Stimulated activated CD4-positive, alpha-beta T cell treated with anti-CD3 and anti-CD28 coated beads, TNF-alpha, amount 100 ng/mL, for 4 hours (primary cell): Measurements from ENCODE around the gene CRYZL1.

Experiments
- DNase-seq, 3 experiments: peaks; one replicate each; pipeline ENCODE4 v3.0.0-alpha.2; 2020; ENCODE audit warnings: low read depth in 3 of 3

The CRYZL1 gene

DNA sequence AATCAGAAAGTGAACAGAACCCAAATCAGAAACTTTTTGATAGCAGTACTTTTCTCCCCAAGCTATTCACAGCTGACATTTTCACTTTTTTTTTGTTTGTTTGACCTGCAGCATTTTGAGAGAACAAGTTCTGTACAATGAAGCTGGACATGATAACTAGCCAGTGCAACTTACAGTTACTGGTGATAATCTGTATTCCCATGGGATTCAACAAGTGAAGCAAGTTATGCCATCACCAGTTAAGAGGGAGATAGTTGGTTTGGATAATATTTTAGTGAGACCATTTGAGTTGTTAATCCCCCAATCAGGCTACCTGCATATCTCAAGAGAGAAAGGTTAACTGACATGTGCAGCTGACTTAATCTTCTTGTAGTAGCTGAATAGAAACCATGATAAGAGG, 80.6 kb downstream of the CRYZL1 start:
- no peak for DNase-seq

DNA sequence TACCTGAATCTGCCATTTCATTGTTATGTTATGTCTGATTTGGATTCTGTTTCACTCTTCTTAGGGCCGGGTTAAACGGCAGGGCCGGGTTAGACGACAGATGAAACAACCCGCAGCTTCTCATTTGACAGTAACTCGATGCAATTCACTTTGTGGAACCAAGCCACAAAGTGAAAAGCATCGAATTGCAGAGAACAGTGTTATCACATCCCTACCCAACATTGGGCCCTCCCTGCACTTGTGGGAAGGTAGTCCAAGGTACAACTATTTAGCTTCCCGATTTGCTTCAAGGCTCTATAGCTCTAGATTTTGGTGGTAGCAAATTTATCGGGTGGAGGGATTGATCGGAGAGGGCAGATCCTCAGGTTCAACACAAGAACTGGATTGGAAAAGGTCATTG, 81.7 kb downstream of the CRYZL1 start:
- DNase-seq = no peak

DNA sequence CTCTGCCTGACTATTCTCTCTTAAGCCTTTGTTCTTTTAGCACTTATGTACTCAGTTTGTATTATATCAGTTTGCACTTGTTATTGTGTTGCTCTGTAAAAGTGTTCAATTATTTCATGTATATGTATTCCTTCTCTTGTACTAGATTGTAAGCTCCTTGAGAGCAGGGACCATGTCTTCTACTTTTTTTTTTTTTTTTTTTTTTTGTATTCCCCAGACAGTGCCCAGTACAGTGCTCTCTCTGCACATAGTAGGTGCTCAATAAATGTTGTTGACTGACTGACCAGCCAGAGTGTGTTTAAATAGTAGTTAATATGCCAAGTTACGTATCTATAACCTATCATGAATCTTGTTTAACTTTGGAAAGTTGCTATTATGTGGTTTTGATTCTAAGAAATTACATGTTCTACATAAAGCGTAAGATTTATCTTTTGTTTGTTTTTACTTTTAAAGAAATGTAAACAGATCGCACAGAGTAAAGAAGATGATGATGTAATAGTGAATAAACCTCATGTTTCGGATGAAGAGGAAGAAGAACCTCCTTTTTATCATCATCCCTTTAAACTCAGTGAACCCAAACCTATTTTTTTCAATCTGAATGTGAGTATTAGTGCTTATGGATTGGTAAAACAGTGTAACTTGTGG, 82.6 kb downstream of the CRYZL1 start:
- DNase-seq = no peak

DNA sequence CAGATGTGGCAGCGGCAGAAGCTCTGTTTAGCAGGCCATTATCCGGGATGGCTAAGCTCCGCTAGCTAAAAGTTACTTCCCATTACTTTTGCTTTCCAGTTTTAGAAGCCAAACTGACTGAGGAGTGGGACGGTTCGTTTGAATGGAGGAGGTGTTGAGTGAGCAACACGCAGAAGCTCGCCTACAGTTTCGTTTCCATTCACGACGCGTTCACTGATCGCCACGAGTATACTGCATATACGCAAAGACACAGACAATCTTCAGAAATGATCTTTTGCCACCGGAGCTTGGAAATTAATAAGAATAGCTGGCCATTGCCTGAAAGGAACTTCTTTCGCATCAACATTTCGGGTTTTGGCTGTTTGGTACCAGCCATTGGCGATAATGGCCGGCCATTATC, 84.1 kb downstream of the CRYZL1 start:
- DNase-seq = no peak

DNA sequence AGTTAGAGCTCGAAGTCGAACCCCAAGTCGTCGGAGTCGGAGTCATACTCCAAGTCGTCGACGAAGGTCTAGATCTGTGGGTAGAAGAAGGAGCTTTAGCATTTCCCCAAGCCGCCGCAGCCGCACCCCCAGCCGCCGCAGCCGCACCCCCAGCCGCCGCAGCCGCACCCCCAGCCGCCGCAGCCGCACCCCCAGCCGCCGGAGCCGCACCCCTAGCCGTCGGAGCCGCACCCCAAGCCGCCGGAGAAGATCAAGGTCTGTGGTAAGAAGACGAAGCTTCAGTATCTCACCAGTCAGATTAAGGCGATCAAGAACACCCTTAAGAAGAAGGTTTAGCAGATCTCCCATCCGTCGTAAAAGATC, 86.6 kb downstream of the CRYZL1 start:
- no peak for DNase-seq

DNA sequence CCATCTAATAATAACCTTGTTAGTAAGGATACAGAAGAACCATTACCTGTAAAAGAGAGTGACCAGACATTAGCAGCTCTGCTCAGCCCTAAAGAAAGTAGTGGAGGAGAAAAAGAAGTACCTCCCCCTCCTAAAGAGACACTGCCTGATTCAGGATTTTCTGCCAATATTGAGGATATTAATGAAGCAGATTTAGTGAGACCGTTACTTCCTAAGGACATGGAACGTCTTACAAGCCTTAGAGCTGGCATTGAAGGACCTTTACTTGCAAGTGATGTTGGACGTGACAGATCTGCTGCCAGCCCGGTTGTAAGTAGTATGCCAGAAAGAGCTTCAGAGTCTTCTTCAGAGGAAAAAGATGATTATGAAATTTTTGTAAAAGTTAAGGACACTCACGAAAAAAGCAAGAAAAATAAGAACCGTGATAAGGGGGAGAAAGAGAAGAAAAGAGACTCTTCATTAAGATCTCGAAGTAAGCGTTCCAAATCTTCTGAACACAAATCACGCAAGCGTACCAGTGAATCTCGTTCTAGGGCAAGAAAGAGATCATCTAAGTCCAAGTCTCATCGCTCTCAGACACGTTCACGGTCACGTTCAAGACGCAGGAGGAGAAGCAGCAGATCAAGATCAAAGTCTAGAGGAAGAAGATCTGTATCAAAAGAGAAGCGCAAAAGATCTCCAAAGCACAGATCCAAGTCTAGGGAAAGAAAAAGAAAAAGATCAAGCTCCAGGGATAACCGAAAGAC, 87.1 kb downstream of the CRYZL1 start:
- DNase-seq = no peak

DNA sequence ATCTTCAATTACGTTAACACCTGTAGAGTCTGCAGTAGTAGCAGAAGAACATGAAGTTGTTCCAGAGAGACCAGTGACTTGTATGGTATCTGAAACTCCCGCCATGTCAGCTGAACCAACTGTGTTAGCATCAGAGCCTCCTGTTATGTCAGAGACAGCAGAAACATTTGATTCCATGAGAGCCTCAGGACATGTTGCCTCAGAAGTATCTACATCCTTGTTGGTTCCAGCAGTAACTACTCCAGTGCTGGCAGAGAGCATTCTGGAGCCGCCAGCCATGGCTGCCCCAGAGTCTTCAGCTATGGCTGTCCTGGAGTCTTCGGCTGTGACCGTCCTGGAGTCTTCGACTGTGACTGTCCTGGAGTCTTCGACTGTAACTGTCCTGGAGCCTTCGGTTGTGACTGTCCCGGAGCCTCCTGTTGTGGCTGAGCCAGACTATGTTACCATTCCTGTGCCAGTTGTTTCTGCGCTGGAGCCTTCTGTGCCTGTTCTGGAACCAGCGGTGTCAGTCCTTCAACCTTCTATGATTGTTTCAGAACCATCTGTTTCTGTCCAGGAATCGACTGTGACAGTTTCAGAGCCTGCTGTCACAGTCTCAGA, 88.4 kb downstream of the CRYZL1 start:
- no peak for DNase-seq

DNA sequence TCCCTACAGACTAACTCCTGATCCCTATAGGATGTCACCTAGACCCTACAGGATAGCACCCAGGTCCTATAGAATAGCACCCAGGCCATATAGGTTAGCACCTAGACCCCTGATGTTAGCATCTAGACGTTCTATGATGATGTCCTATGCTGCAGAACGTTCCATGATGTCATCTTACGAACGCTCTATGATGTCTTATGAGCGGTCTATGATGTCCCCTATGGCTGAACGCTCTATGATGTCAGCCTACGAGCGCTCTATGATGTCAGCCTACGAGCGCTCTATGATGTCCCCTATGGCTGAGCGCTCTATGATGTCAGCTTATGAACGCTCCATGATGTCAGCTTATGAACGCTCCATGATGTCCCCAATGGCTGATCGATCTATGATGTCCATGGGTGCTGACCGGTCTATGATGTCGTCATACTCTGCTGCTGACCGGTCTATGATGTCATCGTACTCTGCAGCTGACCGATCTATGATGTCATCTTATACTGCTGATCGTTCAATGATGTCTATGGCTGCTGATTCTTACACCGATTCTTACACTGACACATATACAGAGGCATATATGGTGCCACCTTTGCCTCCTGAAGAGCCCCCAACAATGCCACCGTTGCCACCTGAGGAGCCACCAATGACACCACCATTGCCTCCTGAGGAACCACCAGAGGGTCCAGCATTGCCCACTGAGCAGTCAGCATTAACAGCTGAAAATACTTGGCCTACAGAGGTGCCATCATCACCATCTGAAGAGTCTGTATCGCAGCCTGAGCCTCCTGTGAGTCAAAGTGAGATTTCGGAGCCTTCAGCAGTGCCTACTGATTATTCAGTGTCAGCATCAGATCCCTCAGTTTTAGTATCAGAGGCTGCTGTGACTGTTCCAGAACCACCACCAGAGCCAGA, 89.2 kb downstream of the CRYZL1 start:
- DNase-seq = no peak

DNA sequence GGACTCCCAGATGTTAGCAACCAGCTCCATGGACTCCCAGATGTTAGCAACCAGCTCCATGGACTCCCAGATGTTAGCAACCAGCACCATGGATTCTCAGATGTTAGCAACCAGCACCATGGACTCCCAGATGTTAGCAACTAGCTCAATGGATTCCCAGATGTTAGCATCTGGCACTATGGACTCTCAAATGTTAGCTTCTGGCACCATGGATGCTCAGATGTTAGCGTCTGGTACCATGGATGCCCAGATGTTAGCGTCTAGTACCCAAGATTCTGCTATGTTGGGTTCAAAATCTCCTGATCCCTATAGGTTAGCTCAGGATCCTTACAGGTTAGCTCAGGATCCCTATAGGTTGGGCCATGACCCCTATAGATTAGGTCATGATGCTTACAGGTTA, 89.9 kb downstream of the CRYZL1 start:
- DNase-seq = no peak

DNA sequence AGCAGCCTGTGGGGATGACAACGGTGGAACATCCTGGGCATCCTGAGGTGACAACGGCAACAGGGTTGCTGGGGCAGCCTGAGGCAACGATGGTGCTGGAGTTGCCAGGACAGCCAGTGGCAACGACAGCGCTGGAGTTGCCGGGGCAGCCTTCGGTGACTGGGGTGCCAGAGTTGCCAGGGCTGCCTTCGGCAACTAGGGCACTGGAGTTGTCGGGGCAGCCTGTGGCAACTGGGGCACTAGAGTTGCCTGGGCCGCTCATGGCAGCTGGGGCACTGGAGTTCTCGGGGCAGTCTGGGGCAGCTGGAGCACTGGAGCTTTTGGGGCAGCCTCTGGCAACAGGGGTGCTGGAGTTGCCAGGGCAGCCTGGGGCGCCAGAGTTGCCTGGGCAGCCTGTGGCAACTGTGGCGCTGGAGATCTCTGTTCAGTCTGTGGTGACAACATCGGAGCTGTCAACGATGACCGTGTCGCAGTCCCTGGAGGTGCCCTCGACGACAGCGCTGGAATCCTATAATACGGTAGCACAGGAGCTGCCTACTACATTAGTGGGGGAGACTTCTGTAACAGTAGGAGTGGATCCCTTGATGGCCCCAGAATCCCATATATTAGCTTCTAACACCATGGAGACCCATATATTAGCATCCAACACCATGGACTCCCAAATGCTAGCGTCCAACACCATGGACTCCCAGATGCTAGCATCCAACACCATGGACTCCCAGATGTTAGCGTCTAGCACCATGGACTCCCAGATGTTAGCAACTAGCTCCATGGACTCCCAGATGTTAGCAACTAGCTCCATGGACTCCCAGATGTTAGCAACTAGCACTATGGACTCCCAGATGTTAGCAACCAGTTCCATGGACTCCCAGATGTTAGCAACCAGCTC, 90.5 kb downstream of the CRYZL1 start:
- no peak for DNase-seq

DNA sequence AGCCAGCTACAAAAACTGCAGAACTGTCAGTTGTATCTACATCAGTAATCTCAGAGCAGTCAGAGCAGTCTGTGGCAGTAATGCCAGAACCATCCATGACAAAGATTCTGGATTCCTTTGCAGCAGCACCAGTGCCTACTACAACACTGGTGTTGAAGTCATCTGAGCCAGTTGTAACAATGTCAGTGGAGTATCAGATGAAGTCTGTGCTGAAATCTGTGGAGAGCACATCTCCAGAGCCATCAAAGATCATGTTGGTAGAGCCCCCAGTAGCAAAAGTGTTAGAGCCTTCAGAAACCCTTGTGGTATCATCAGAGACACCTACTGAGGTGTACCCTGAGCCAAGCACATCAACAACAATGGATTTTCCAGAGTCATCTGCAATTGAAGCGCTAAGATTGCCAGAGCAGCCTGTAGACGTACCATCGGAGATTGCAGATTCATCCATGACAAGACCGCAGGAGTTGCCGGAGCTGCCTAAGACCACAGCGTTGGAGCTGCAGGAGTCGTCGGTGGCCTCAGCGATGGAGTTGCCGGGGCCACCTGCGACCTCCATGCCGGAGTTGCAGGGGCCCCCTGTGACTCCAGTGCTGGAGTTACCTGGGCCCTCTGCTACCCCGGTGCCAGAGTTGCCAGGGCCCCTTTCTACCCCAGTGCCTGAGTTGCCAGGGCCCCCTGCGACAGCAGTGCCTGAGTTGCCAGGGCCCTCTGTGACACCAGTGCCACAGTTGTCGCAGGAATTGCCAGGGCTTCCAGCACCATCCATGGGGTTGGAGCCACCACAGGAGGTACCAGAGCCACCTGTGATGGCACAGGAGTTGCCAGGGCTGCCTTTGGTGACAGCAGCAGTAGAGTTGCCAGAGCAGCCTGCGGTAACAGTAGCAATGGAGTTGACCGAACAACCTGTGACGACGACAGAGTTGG, 91.4 kb downstream of the CRYZL1 start:
- DNase-seq = no peak

DNA sequence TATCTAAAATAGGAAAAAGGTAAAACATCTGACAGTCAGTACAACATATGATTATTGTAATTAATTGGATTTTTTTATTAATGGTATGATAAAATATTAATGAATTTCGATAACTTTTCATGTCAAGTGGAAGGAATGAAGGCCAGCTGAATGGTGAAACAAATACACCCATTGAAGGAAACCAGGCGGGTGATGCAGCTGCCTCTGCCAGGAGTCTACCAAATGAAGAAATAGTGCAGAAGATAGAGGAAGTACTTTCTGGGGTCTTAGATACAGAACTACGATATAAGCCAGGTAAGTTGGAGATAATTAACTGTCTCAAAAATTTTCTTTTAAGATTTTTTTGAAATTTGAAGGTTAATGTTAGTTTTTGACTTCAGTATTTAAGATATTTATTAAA, 95.5 kb downstream of the CRYZL1 start:
- no peak for DNase-seq

DNA sequence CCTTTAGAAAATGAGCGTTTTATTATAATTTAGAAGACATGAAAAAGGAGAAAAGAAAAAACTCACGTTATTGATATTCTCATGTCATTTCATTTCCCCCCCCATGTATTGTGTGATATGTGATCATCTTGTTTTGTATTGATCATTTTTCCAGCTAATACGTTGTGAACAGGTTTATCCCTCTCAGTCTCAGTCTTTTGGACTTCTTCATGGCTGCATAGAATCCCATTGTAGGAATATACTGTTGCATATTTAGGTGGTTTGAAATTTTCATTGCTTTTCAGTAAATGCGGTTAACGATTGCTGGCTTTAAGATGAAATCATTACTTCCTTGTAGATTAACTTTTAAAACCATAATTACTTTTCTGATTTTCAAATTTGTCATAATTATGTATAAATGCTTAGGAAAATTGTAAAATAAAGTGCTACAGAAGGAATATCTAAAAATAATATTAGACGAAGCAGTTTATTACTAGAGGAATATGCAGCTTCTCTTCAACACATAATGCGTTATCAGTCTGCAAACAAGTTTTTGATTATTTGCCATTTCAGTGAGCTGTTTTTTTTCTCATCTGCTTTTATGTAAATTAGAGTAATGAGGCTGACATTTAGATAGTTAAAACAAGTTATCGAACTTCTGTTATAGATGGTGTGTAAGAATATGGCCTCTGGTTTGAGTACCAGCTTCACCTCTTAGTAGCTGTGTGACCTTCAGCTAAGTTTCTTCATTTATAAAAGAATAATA, 96.9 kb downstream of the CRYZL1 start:
- no peak for DNase-seq

DNA sequence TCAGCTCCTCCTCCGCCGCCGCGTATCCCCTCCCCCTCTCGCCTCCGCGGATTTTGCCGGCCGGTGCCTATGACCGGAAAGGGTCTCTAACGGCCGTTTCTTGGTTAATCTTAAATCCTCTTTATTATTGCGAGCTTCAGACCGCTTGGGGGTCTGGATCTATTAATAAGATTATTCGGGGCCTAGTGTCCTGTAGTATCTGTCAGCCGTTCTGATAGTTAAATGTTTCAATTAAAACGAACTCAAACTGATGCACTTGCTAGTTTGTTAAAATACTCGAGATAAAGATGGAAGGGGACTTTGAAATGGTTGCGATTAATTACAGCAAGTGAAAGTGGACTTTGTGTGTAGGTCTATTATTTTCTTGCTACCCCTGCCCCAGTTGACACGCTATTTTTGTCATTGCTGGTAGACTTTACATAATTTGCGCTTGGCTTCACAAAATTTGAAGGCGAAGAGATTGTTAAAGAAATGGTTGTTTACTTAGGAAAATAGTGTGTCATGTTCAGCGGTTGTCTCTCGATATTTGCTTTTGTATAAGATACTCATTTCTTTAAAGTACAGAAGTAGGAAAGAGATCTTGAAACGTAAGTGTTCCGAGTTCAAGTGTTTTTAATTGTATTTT, 97.9 kb downstream of the CRYZL1 start:
- DNase-seq = peak in 2 of 3 experiments; percentile 38 to 47

DNA sequence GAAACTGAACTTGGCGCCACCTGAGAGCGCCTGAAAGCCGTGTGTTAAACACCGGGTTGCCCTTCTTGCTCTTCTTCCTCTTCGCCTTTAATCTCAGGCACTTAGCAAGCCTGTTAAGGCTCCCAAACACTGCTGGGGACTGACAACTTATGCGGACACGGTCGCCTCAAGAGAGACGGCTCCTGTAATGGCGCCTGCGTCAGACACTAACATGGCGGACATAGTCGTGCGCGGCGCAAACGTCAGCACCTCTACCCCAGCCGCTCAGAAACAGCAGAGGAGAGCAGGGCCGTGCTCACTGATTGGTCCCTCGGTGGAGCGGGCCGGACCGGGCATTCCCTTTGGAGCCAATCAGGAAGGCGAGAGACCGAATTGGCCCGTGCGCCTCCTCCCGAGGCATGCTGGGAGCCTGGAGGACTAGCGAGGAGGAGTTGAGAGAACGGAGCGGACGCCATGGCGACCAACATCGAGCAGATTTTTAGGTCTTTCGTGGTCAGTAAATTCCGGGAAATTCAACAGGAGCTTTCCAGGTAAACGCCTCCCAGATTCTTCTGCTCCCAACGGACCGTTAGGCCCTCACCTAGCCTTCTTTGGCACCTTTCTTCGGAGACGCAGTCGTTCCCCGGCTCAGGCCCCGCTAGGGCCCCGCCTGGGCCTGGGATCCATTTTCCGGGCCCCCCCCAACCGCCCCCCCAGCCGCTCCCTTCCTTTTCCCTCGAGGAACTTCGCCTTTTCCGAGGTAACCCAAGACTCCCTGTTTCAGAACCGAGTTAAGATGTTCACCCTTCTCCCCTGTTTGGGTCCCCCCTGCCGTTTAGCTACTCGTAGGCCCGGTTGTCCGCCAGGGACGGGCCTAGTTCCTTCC, 98.7 kb downstream of the CRYZL1 start, which contains the start of gene SON:
SON (plus strand) TSS at position 399 of the 865 bp plus-strand sequence; CDS start at position 454, 55 bp downstream.
- DNase-seq = peak; percentile 84 to 96 (median 94)

DNA sequence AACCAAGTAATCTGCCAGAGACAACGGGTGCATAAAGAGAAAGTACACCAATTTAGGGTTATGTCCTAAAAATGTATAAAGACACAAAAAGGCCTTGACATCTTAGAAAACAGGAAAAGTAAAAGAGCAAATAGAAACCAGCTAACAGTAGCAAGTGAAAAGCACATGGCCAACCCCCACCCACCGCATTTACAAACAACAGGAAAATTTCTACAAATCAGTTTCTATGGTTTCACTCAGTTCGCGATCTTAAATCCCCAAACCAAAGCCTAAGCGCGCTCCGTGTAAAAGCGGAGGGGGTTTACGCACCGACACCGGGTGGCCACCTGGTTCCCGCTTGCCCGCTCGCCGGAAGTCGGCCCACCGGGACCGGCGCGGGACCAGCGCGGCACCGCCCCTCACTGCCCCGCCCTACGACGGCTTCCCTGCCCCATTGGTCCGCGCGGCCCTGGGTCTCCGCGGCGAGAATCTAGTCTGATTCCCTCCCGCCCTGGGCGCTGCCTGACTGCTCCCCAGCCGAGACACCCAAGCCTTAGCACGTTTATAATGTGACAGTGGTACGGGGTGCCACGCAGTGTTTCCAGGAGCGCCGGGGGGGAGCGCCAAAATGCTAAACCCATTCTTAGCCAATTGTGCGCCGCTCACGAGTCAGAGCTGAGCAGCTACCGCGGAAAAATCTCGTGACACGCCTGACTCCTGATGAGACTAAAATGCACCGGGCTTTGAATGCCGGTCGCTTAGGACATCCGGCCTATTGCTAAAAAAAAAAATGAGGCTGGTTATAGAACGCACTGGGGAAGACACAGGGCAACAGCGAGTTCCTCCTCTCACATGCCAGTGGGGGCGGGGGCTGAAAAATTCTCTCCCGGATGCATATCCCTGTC, 99.5 kb downstream of the CRYZL1 start, which contains the start of gene GART:
GART (minus strand) TSS at position 362 of the 884 bp plus-strand sequence. CDS start 2,802 bp downstream, outside the sequence.
- DNase-seq = peak; percentile 63 to 76 (median 71)
